ENCODE measurements around the gene HDX.

- TF ChIP-seq TAF1 (conservative IDR thresholded peaks at IDR 0.05) (no peak), SP1 (IDR thresholded peaks at IDR 0.05) (no peak), YY1 (IDR thresholded peaks at IDR 0.05) (no peak), GABPA (IDR thresholded peaks at IDR 0.05 in 1 of 2, conservative IDR thresholded peaks at IDR 0.05 in 1 of 2) (no peak), FOXA1 (IDR thresholded peaks at IDR 0.05) (no peak), ATF3 (IDR thresholded peaks at IDR 0.05) (no peak), RAD21 (IDR thresholded peaks at IDR 0.05) (no peak), ZBTB33 (IDR thresholded peaks at IDR 0.05) (no peak), EGR1 (IDR thresholded peaks at IDR 0.05; ENCODE audit: low read depth in 2 of 2) (no peak), NR2F2 (IDR thresholded peaks at IDR 0.05) (no peak)
- TF ChIP-seq, protein P1, sequence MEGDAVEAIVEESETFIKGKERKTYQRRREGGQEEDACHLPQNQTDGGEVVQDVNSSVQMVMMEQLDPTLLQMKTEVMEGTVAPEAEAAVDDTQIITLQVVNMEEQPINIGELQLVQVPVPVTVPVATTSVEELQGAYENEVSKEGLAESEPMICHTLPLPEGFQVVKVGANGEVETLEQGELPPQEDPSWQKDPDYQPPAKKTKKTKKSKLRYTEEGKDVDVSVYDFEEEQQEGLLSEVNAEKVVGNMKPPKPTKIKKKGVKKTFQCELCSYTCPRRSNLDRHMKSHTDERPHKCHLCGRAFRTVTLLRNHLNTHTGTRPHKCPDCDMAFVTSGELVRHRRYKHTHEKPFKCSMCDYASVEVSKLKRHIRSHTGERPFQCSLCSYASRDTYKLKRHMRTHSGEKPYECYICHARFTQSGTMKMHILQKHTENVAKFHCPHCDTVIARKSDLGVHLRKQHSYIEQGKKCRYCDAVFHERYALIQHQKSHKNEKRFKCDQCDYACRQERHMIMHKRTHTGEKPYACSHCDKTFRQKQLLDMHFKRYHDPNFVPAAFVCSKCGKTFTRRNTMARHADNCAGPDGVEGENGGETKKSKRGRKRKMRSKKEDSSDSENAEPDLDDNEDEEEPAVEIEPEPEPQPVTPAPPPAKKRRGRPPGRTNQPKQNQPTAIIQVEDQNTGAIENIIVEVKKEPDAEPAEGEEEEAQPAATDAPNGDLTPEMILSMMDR (IDR thresholded peaks at IDR 0.05; ENCODE audit: low read depth, low read length, missing input control): no peak
- TF ChIP-seq, protein P2, sequence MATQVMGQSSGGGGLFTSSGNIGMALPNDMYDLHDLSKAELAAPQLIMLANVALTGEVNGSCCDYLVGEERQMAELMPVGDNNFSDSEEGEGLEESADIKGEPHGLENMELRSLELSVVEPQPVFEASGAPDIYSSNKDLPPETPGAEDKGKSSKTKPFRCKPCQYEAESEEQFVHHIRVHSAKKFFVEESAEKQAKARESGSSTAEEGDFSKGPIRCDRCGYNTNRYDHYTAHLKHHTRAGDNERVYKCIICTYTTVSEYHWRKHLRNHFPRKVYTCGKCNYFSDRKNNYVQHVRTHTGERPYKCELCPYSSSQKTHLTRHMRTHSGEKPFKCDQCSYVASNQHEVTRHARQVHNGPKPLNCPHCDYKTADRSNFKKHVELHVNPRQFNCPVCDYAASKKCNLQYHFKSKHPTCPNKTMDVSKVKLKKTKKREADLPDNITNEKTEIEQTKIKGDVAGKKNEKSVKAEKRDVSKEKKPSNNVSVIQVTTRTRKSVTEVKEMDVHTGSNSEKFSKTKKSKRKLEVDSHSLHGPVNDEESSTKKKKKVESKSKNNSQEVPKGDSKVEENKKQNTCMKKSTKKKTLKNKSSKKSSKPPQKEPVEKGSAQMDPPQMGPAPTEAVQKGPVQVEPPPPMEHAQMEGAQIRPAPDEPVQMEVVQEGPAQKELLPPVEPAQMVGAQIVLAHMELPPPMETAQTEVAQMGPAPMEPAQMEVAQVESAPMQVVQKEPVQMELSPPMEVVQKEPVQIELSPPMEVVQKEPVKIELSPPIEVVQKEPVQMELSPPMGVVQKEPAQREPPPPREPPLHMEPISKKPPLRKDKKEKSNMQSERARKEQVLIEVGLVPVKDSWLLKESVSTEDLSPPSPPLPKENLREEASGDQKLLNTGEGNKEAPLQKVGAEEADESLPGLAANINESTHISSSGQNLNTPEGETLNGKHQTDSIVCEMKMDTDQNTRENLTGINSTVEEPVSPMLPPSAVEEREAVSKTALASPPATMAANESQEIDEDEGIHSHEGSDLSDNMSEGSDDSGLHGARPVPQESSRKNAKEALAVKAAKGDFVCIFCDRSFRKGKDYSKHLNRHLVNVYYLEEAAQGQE (IDR thresholded peaks at IDR 0.05): no peak
- TF ChIP-seq, protein P3, sequence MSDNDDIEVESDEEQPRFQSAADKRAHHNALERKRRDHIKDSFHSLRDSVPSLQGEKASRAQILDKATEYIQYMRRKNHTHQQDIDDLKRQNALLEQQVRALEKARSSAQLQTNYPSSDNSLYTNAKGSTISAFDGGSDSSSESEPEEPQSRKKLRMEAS (IDR thresholded peaks at IDR 0.05): no peak
These were observed 34.4 kb downstream of the HDX start for GRCh38 chrX:84467898-84468297.

All from liver (tissue), 3 donors.